Measurements from ENCODE around the gene ZBTB4. TPM values are rescaled to one million over a fixed set of nuclear protein-coding genes. Genes with fewer than 3 reads are reported as not detected.
A peak's percentile ranks its signal among the peaks of the same experiment; 100 is the strongest.

ZBTB4 gene
- total RNA-seq, 3 donors from 2014 or later (not counting 1 experiment from before 2014, with no cell fraction given), result 64.0 to 72.5 (median 68.4) TPM

DNA sequence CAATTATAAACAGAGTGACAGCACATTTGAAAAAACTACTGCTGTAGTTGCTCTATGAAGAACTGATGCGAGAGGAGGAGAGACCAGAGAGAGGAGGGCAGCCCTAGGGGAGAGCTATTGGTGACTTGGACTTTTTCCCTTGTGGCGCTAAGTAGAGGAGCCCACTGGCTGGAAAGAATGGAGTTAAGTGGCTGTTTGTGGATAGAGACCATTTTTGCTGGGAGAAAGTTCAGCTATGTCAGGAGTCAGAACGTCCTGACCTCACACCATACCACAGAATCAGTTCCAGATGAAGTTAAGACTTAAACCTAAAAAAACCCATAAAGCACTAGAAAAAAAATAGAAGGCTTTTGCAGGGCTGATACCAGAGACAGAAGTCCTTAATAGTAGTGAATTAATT, 6.8 kb upstream of the ZBTB4 start:
- H3K4me1 Mint-ChIP-seq, result peaks cover 69 to 77% of the 10 kb centered on the region in 2 donors
- peak overlapping the region; percentile 39 for H3K4me3 Mint-ChIP-seq
- Histone ChIP-seq H3K4me3 (ENCODE audit: low read length) (no peak overlapping the region), H3K27me3 (ENCODE audit: control insufficient read depth, insufficient read depth, low read length) (no peaks in the 10 kb centered on the region), H3K27ac (ENCODE audit: low read length) (no peak overlapping the region), H3K9me3 (ENCODE audit: control insufficient read depth, insufficient read depth, low read length) (no peaks in the 10 kb centered on the region), H3K4me1 (ENCODE audit: control insufficient read depth, insufficient read depth, low read length) (peaks cover 42% of the 10 kb centered on the region), H3K36me3 (ENCODE audit: control insufficient read depth, insufficient read depth, low read length) (no peaks in the 10 kb centered on the region)
- no peaks in the 10 kb centered on the region for H3K27me3 Mint-ChIP-seq (ENCODE audit: low read depth in 2 of 2)
- WGBS (ENCODE audit: insufficient coverage), result 79% methylated on average over 2 of the region's 3 CpGs
- no peak for DNase-seq
- intact Hi-C loops (cut with micrococcal nuclease), result no loop called here
- H3K27ac Mint-ChIP-seq, result peak overlapping the region; percentile 0 to 76
- no peak for ATAC-seq
- no peak for TF ChIP-seq CTCF (IDR thresholded peaks at IDR 0.05)
- no peaks in the 10 kb centered on the region for H3K36me3 Mint-ChIP-seq
- H3K9me3 Mint-ChIP-seq, result no peaks in the 10 kb centered on the region

- no peak for TF ChIP-seq CTCF (IDR thresholded peaks at IDR 0.05)
- H3K9me3 ChIP-seq (ENCODE audit: control insufficient read depth, insufficient read depth, low read length), result no peaks in the 10 kb centered on the region
- H3K27me3 ChIP-seq (ENCODE audit: control insufficient read depth, insufficient read depth, low read length), result no peaks in the 10 kb centered on the region
- intact Hi-C loops (cut with micrococcal nuclease), result loop anchor here (1.0 to 5.0 kb wide), 8 partner anchors 29 to 357 kb away; partner anchors contain the start of genes CTDNEP1, EIF5A, ELP5 and SENP3
- ATAC-seq (no peak), DNase-seq (no peak)
- Mint-ChIP-seq H3K36me3 (no peaks in the 10 kb centered on the region), H3K27me3 (ENCODE audit: low read depth in 2 of 2) (no peaks in the 10 kb centered on the region), H3K4me1 (peaks cover 72 to 83% of the 10 kb centered on the region in 2 donors), H3K9me3 (no peaks in the 10 kb centered on the region), H3K4me3 (peak overlapping the region; percentile 100), H3K27ac (peak overlapping the region; percentile 100)
- H3K4me1 ChIP-seq (ENCODE audit: control insufficient read depth, insufficient read depth, low read length), result peaks cover 51% of the 10 kb centered on the region
- H3K4me3 ChIP-seq (ENCODE audit: low read length), result peak overlapping the region; percentile 64
- H3K36me3 ChIP-seq (ENCODE audit: control insufficient read depth, insufficient read depth, low read length), result no peaks in the 10 kb centered on the region
- peak overlapping the region; percentile 52 for H3K27ac ChIP-seq (ENCODE audit: low read length)
- WGBS (ENCODE audit: insufficient coverage), result 0% methylated on average over 19 of the region's 19 CpGs
These were observed 5.5 kb upstream of the ZBTB4 start for GRCh38 chr17:7484919-7485377.

DNA sequence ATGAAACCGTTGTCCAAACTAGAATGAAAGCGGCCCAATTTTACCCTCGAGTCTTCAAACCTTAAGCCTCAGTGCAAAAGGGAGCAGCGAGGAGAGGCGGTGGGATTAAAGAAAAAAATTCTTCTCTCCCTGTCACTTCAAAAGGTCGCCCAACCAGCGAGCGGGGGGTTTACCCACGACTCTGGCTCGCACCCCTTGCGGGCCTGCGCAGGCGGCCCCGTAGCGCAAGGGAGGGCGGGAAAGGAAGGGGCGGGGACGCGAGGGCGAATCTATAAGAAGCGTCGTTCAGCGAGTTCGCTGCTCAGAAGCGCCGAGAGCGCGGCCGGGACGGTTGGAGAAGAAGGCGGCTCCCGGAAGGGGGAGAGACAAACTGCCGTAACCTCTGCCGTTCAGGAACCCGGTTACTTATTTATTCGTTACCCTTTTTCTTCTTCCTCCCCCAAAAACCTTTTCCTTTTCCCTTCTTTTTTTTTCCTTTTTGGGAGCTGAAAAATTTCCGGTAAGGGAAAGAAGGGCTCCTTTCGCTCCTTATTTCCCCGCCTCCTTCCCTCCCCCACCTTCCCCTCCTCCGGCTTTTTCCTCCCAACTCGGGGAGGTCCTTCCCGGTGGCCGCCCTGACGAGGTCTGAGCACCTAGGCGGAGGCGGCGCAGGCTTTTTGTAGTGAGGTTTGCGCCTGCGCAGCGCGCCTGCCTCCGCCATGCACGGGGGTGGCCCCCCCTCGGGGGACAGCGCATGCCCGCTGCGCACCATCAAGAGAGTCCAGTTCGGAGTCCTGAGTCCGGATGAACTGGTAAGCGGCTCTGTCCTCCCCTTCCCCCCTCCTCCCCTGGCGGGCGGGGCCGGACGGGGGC, 4.9 kb upstream of the ZBTB4 start, which contains the start of gene POLR2A:
TSS of gene POLR2A (plus strand) at position 300 of the 852 bp plus-strand sequence.
- Histone ChIP-seq H3K9me3 (ENCODE audit: control insufficient read depth, insufficient read depth, low read length) (no peaks in the 10 kb centered on the region), H3K4me3 (ENCODE audit: low read length) (peak within 1 kb of the TSS; percentile 81), H3K27me3 (ENCODE audit: control insufficient read depth, insufficient read depth, low read length) (no peaks in the 10 kb centered on the region), H3K36me3 (ENCODE audit: control insufficient read depth, insufficient read depth, low read length) (no peaks in the 10 kb centered on the region), H3K4me1 (ENCODE audit: control insufficient read depth, insufficient read depth, low read length) (peaks cover 50% of the 10 kb centered on the region), H3K27ac (ENCODE audit: low read length) (peak within 1 kb of the TSS; percentile 96)
- Mint-ChIP-seq H3K4me1 (peaks cover 72 to 84% of the 10 kb centered on the region in 2 donors), H3K9me3 (no peaks in the 10 kb centered on the region), H3K27me3 (ENCODE audit: low read depth in 2 of 2) (no peaks in the 10 kb centered on the region), H3K27ac (peak within 1 kb of the TSS; percentile 100), H3K36me3 (no peaks in the 10 kb centered on the region), H3K4me3 (peak within 1 kb of the TSS; percentile 100)
- intact Hi-C loops (cut with micrococcal nuclease), result loop anchor here (1.0 to 5.0 kb wide), 8 partner anchors 28 to 358 kb away; partner anchors contain the start of genes CTDNEP1, EIF5A, ELP5 and SENP3
- DNase-seq, result peak; percentile 99
- peak; percentile 63 to 83 (median 66) for ATAC-seq
- WGBS (ENCODE audit: insufficient coverage), result 0% methylated on average over 55 of the region's 64 CpGs
- TF ChIP-seq CTCF (IDR thresholded peaks at IDR 0.05), result no peak
